GM23338 (cell line): ENCODE results near the gene CHRM4. TPM values are rescaled to one million over a fixed set of nuclear protein-coding genes. Genes with fewer than 3 reads are reported as not detected.

Experiments used
- ATAC-seq: fragments of 200-7000 bp; cut with Tn5 transposase; 3 replicates; pipeline ENCODE4 v1.9.1; 2020
- DNase-seq: peaks from one replicate; pipeline ENCODE4 v3.0.0-alpha.2; 2015; ENCODE audit warnings: low spot score
- H2AFZ ChIP-seq: fragments of 200-600 bp; sonication (generic); 2 replicates; pipeline ENCODE4 v1.8.0; 2016; ENCODE audit warnings: antibody characterized with exemption, mild to moderate bottlenecking, moderate library complexity
- H3F3A ChIP-seq: fragments of 200-600 bp; sonication (generic); replicated peaks from 2 replicates; pipeline ENCODE4 v1.8.0; 2017; ENCODE audit warnings: antibody characterized with exemption, mixed run types, low read depth
- H3K27ac ChIP-seq: fragments of 200-600 bp; sonication (generic); 2 replicates; pipeline ENCODE4 v1.6.1; 2016; ENCODE audit warnings: low read depth
- H3K27me3 ChIP-seq: fragments of 200-600 bp; sonication (generic); 2 replicates; pipeline ENCODE4 v1.8.0; 2016; ENCODE audit warnings: mild to moderate bottlenecking, mixed run types, moderate library complexity; ENCODE audit not compliant: insufficient read depth
- H3K36me3 ChIP-seq: fragments of 200-600 bp; sonication (generic); 2 replicates; pipeline ENCODE4 v1.8.0; 2016; ENCODE audit warnings: mild to moderate bottlenecking; ENCODE audit not compliant: insufficient read depth
- H3K4me1 ChIP-seq: fragments of 200-600 bp; sonication (generic); 2 replicates; pipeline ENCODE4 v1.8.0; 2016; ENCODE audit warnings: mild to moderate bottlenecking, moderate library complexity; ENCODE audit not compliant: insufficient read depth
- H3K4me2 ChIP-seq: fragments of 200-600 bp; sonication (generic); 2 replicates; pipeline ENCODE4 v1.7.1; 2017; ENCODE audit warnings: mixed run types
- H3K4me3 ChIP-seq: fragments of 200-600 bp; sonication (generic); 2 replicates; pipeline ENCODE4 v1.6.1; 2016; ENCODE audit warnings: mixed run types
- H3K79me2 ChIP-seq: fragments of 200-600 bp; sonication (generic); replicated peaks from 2 replicates; pipeline ENCODE4 v1.8.0; 2017; ENCODE audit warnings: mild to moderate bottlenecking; ENCODE audit not compliant: insufficient read depth
- H3K9me2 ChIP-seq: fragments of 200-600 bp; sonication (generic); 2 replicates; pipeline ENCODE4 v1.8.0; 2017; ENCODE audit not compliant: insufficient read depth
- H4K20me1 ChIP-seq: fragments of 200-600 bp; sonication (generic); replicated peaks from 2 replicates; pipeline ENCODE4 v1.8.0; 2017; ENCODE audit warnings: mild to moderate bottlenecking; ENCODE audit not compliant: insufficient read depth
- H3K27ac Mint-ChIP-seq: 2 replicates; pipeline ENCODE4 v1.8.0; 2020; ENCODE audit warnings: inconsistent platforms, mild to moderate bottlenecking, moderate library complexity, mixed read lengths
- H3K27me3 Mint-ChIP-seq: 3 replicates; pipeline ENCODE4 v1.8.0; 2022; ENCODE audit warnings: low read depth, mild to moderate bottlenecking, moderate library complexity, mixed read lengths, inconsistent platforms; ENCODE audit not compliant: insufficient read depth, poor library complexity
- H3K36me3 Mint-ChIP-seq: 3 replicates; pipeline ENCODE4 v1.8.0; 2021; ENCODE audit warnings: low read depth, mild to moderate bottlenecking, inconsistent platforms, moderate library complexity, mixed read lengths
- H3K4me1 Mint-ChIP-seq: 3 replicates; pipeline ENCODE4 v1.8.0; 2020; ENCODE audit warnings: mild to moderate bottlenecking, inconsistent platforms, mixed read lengths
- H3K4me3 Mint-ChIP-seq: 3 replicates; pipeline ENCODE4 v1.8.0; 2021; ENCODE audit warnings: moderate library complexity, mild to moderate bottlenecking, inconsistent platforms, mixed read lengths
- H3K9me3 Mint-ChIP-seq: 3 replicates; pipeline ENCODE4 v1.8.0; 2020; ENCODE audit warnings: moderate library complexity, mild to moderate bottlenecking, inconsistent platforms, mixed read lengths
- CREB1 ChIP-seq: fragments of 250-450 bp; sonication (Bioruptor Pico); IDR thresholded peaks from 2 replicates; pipeline ENCODE4 v1.5.0; 2020; ENCODE audit warnings: low read depth, mild to moderate bottlenecking, moderate library complexity
- EZH2phosphoT487 ChIP-seq: fragments of 200-600 bp; sonication (generic); IDR thresholded peaks from one replicate; pipeline ENCODE4 v1.8.1; 2018; ENCODE audit warnings: antibody characterized with exemption; ENCODE audit not compliant: unreplicated experiment
- JUNB ChIP-seq: IDR thresholded peaks from one replicate; pipeline ENCODE4 v1.6.1; 2016; ENCODE audit warnings: antibody characterized with exemption; ENCODE audit not compliant: unreplicated experiment
- NANOG ChIP-seq: IDR thresholded peaks from 2 replicates; pipeline ENCODE4 v1.6.1; 2016; ENCODE audit warnings: antibody characterized with exemption, borderline replicate concordance
- POLR2AphosphoS5 ChIP-seq: IDR thresholded peaks from 2 replicates; pipeline ENCODE4 v1.6.1; 2016; ENCODE audit warnings: antibody characterized with exemption, low read depth
- REST ChIP-seq: IDR thresholded peaks from one replicate; pipeline ENCODE4 v1.6.1; 2018; ENCODE audit warnings: antibody characterized with exemption; ENCODE audit not compliant: unreplicated experiment
- STAT1 ChIP-seq: IDR thresholded peaks from one replicate; pipeline ENCODE4 v1.6.1; 2016; ENCODE audit warnings: antibody characterized with exemption; ENCODE audit not compliant: unreplicated experiment
- ZNF331 ChIP-seq: fragments of 250-450 bp; sonication (Bioruptor Pico); IDR thresholded peaks from 2 replicates; pipeline ENCODE4 v1.5.0; 2020; ENCODE audit warnings: low read depth, mild to moderate bottlenecking, moderate library complexity
- polyA plus RNA-seq: library from polyadenylated mRNA; unstranded; fragments of >200 nt; fragmentation: Nextera tagmentation; extraction: Ambion mirVana; gene quantifications from 2 replicates; pipeline ENCODE4 v1.2.1, GENCODE V29; 2016
- total RNA-seq: library from RNA; depleted of rRNA; stranded (reverse); fragments of >200 nt; shearing (Covaris generic); gene quantifications from 2 replicates; pipeline ENCODE4 v1.2.3, GENCODE V29; 2014
- TF ChIP-seq, protein P1 (sequence below), 2 experiments: fragments of 200-600 bp in 1 of 2; sonication (generic) in 1 of 2; conservative IDR thresholded peaks; 2 replicates each; pipeline versions ENCODE4 v1.5.1 to v1.6.1; 2016 to 2017; ENCODE audit warnings: antibody characterized with exemption in 2 of 2, low read depth in 2 of 2, mild to moderate bottlenecking in 2 of 2, moderate library complexity in 1 of 2

Gene CHRM4
- total and polyA plus RNA-seq, 2 experiments from 2014 or later = 0.97 TPM; not detected in 1

DNA sequence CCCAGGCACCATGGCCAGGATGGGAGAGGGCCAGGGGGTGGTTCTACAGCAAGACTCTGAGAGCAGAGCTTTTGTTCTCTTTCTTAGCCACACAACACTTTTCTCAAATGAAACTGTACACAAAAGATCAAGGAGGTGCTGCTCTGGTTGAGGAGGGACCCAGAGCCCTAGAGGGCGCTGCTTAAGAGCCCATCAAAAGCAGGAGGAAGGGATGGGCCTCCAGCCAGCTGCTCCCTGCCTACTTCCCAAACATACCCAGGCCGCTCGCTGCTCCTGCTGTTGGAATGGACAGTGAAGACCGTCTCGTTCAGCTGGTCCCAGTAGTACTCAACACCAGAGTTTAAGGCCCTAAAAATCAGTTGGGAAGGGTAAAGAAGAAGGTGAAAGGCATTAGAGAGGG is 18.4 kb upstream of the CHRM4 start:
- TF ChIP-seq REST (no peak), ZNF331 (CRISPR knock-in tag) (no peak), POLR2AphosphoS5 (no peak), STAT1 (no peak)
- TF ChIP-seq, protein P1, sequence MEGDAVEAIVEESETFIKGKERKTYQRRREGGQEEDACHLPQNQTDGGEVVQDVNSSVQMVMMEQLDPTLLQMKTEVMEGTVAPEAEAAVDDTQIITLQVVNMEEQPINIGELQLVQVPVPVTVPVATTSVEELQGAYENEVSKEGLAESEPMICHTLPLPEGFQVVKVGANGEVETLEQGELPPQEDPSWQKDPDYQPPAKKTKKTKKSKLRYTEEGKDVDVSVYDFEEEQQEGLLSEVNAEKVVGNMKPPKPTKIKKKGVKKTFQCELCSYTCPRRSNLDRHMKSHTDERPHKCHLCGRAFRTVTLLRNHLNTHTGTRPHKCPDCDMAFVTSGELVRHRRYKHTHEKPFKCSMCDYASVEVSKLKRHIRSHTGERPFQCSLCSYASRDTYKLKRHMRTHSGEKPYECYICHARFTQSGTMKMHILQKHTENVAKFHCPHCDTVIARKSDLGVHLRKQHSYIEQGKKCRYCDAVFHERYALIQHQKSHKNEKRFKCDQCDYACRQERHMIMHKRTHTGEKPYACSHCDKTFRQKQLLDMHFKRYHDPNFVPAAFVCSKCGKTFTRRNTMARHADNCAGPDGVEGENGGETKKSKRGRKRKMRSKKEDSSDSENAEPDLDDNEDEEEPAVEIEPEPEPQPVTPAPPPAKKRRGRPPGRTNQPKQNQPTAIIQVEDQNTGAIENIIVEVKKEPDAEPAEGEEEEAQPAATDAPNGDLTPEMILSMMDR (conservative IDR thresholded peaks at IDR 0.05; ENCODE audit: low read depth in 2 of 2) = peak; percentile 71 to 85
- 0 out of 2 replicates have a peak, but pooled peaks cover 3% of the 10 kb centered on the region for H4K20me1 ChIP-seq
- H3K4me2 ChIP-seq = no peak overlapping the region
- peak; percentile 82 for DNase-seq
- H3F3A ChIP-seq = no peaks in the 10 kb centered on the region
- no peak overlapping the region for H2AFZ ChIP-seq
- Mint-ChIP-seq H3K27ac (peak overlapping the region; percentile 90), H3K4me1 (peaks cover 10% of the 10 kb centered on the region; the same call in 1 of the 3 replicates), H3K27me3 (peaks cover 14% of the 10 kb centered on the region), H3K36me3 (peaks cover 37% of the 10 kb centered on the region), H3K9me3 (no peaks in the 10 kb centered on the region; the same call in 2 of the 3 replicates), H3K4me3 (no peak overlapping the region)
- no peaks in the 10 kb centered on the region for H3K27me3 ChIP-seq
- no peaks in the 10 kb centered on the region for H3K36me3 ChIP-seq
- no peaks in the 10 kb centered on the region; the same call in 1 of the 2 replicates for H3K4me1 ChIP-seq
- H3K79me2 ChIP-seq = no peaks in the 10 kb centered on the region
- peak; percentile 97 for ATAC-seq
- no peak overlapping the region for H3K4me3 ChIP-seq
- H3K9me2 ChIP-seq = no peaks in the 10 kb centered on the region
- H3K27ac ChIP-seq = peak overlapping the region; percentile 64; the same call in 1 of the 2 replicates

- Histone ChIP-seq H3K36me3 (no peaks in the 10 kb centered on the region), H3K9me2 (no peaks in the 10 kb centered on the region), H3K79me2 (no peaks in the 10 kb centered on the region), H4K20me1 (0 out of 2 replicates have a peak, but pooled peaks cover 3% of the 10 kb centered on the region), H2AFZ (no peak overlapping the region), H3K27me3 (no peaks in the 10 kb centered on the region), H3K27ac (no peak overlapping the region), H3K4me2 (no peak overlapping the region), H3F3A (no peaks in the 10 kb centered on the region), H3K4me1 (no peaks in the 10 kb centered on the region; the same call in 1 of the 2 replicates), H3K4me3 (no peak overlapping the region)
- Mint-ChIP-seq H3K27ac (no peak overlapping the region), H3K4me1 (0 out of 3 replicates have a peak, but pooled peaks cover 6% of the 10 kb centered on the region), H3K4me3 (no peak overlapping the region), H3K36me3 (peaks cover 25% of the 10 kb centered on the region), H3K27me3 (peaks cover 6% of the 10 kb centered on the region), H3K9me3 (no peaks in the 10 kb centered on the region)
- no peak for ATAC-seq
- no peak for DNase-seq
- TF ChIP-seq JUNB = no peak
- TF ChIP-seq POLR2AphosphoS5 = no peak
- TF ChIP-seq EZH2phosphoT487 = no peak
- TF ChIP-seq NANOG = no peak
- TF ChIP-seq CREB1 (CRISPR knock-in tag) = no peak
These were observed 16.9 kb upstream of the CHRM4 start for GRCh38 chr11:46408407-46408986.
